HG03139 (cell line): Measurements from ENCODE around the gene LY86.

ENCODE experiments used
- ATAC-seq: cut with Tn5 transposase; IDR thresholded peaks from one replicate; pipeline ENCODE4 v1.9.1; 2021; ENCODE audit not compliant: unreplicated experiment

LY86 gene

GRCh38 chr6:6619021-6619794, 30.7 kb downstream of the LY86 start:
- ATAC-seq, result no peak

GRCh38 chr6:6620766-6621425, 32.4 kb downstream of the LY86 start:
- ATAC-seq, result no peak

GRCh38 chr6:6622501-6622900, 34.0 kb downstream of the LY86 start:
- no peak for ATAC-seq

GRCh38 chr6:6623553-6623952, 35.0 kb downstream of the LY86 start:
- ATAC-seq, result no peak

- ATAC-seq, result no peak
These were observed 35.9 kb downstream of the LY86 start for GRCh38 chr6:6624269-6624990.

GRCh38 chr6:6626187-6626586, 37.7 kb downstream of the LY86 start:
- no peak for ATAC-seq

GRCh38 chr6:6629402-6629801, 40.9 kb downstream of the LY86 start:
- ATAC-seq, result no peak

- ATAC-seq, result no peak
These were observed 42.5 kb downstream of the LY86 start for GRCh38 chr6:6631053-6631452.

- ATAC-seq, result no peak
These were observed 43.2 kb downstream of the LY86 start for GRCh38 chr6:6631534-6632276.

- ATAC-seq, result no peak
These were observed 45.6 kb downstream of the LY86 start for GRCh38 chr6:6633898-6634734.

- no peak for ATAC-seq
These were observed 46.2 kb downstream of the LY86 start for GRCh38 chr6:6634735-6635075.

GRCh38 chr6:6635291-6635690, 46.8 kb downstream of the LY86 start:
- ATAC-seq, result no peak

- ATAC-seq, result peak; percentile 52
These were observed 47.3 kb downstream of the LY86 start for GRCh38 chr6:6635869-6636268.

GRCh38 chr6:6639572-6639971, 51.1 kb downstream of the LY86 start:
- ATAC-seq, result no peak

GRCh38 chr6:6640926-6641325, 52.4 kb downstream of the LY86 start:
- no peak for ATAC-seq

- ATAC-seq, result peak; percentile 48
These were observed 54.9 kb downstream of the LY86 start for GRCh38 chr6:6643398-6643797.

GRCh38 chr6:6645261-6645917, 56.9 kb downstream of the LY86 start:
- ATAC-seq, result no peak

GRCh38 chr6:6646384-6646783, 57.9 kb downstream of the LY86 start:
- no peak for ATAC-seq

- ATAC-seq, result no peak
These were observed 58.3 kb downstream of the LY86 start for GRCh38 chr6:6646859-6647258.
